Subcutaneous abdominal adipose tissue (tissue), 5 donors: Measurements from ENCODE around the gene ARPIN.

ENCODE experiments used
- H3K27ac ChIP-seq: one replicate; pipeline ENCODE4 v1.7.0; 2013; ENCODE audit warnings: low read depth, mild to moderate bottlenecking, inconsistent platforms, low read length, moderate library complexity
- H3K27me3 ChIP-seq, 5 donors: one replicate each; pipeline ENCODE4 v1.7.0; 2013; ENCODE audit warnings: low read length in 5 of 5, inconsistent platforms in 1 of 5; ENCODE audit not compliant: control insufficient read depth in 5 of 5, insufficient read depth in 4 of 5
- H3K36me3 ChIP-seq, 5 donors: one replicate each; pipeline ENCODE4 v1.7.0; 2013; ENCODE audit warnings: low read length in 5 of 5; ENCODE audit not compliant: control insufficient read depth in 5 of 5, insufficient read depth in 5 of 5
- H3K4me1 ChIP-seq, 5 donors: one replicate each; pipeline ENCODE4 v1.7.0; 2013; ENCODE audit warnings: low read length in 5 of 5, mild to moderate bottlenecking in 3 of 5, moderate library complexity in 1 of 5; ENCODE audit not compliant: control insufficient read depth in 5 of 5, insufficient read depth in 5 of 5
- H3K4me3 ChIP-seq, 5 donors: one replicate each; pipeline ENCODE4 v1.7.0; 2013; ENCODE audit warnings: low read length in 5 of 5, low read depth in 1 of 5
- H3K9ac ChIP-seq, 5 donors: one replicate each; pipeline ENCODE4 v1.7.0; 2013; ENCODE audit warnings: low read length in 5 of 5, mild to moderate bottlenecking in 4 of 5, moderate library complexity in 3 of 5
- H3K9me3 ChIP-seq, 5 donors: one replicate each; pipeline ENCODE4 v1.7.0; 2013; ENCODE audit warnings: low read length in 5 of 5; ENCODE audit not compliant: control insufficient read depth in 5 of 5
- donor health status: healthy.
- donor health status: healthy.
- donor health status: healthy.
- donor health status: healthy.
- donor health status: healthy.

The ARPIN gene

GRCh38 chr15:89910891-89911626 lies 1.7 kb downstream of the ARPIN start:
- Histone ChIP-seq H3K27ac (no peak overlapping the region), H3K27me3 (no peaks in the 10 kb centered on the region), H3K9ac (no peak overlapping the region), H3K36me3 (peaks cover 0 to 36% (median 25%) of the 10 kb centered on the region in 5 donors), H3K4me3 (no peak overlapping the region), H3K4me1 (peaks cover 0 to 24% (median 20%) of the 10 kb centered on the region in 5 donors), H3K9me3 (no peaks in the 10 kb centered on the region)

GRCh38 chr15:89909611-89910010 lies 3.1 kb downstream of the ARPIN start:
- Histone ChIP-seq H3K27ac (no peak overlapping the region), H3K27me3 (no peaks in the 10 kb centered on the region), H3K9ac (peak overlapping the region in 1 of 5 donors; percentile 56), H3K9me3 (no peaks in the 10 kb centered on the region), H3K4me1 (peaks cover 0 to 24% (median 20%) of the 10 kb centered on the region in 5 donors), H3K36me3 (peaks cover 0 to 50% (median 34%) of the 10 kb centered on the region in 5 donors), H3K4me3 (no peak overlapping the region)

GRCh38 chr15:89908226-89908625 lies 4.5 kb downstream of the ARPIN start:
- peaks cover 0 to 22% (median 19%) of the 10 kb centered on the region in 5 donors for H3K4me1 ChIP-seq
- H3K36me3 ChIP-seq: peaks cover 0 to 64% (median 47%) of the 10 kb centered on the region in 5 donors
- no peak overlapping the region for H3K9ac ChIP-seq
- H3K4me3 ChIP-seq: no peak overlapping the region
- no peaks in the 10 kb centered on the region for H3K27me3 ChIP-seq
- no peaks in the 10 kb centered on the region for H3K9me3 ChIP-seq
- H3K27ac ChIP-seq: no peak overlapping the region

GRCh38 chr15:89907289-89907688 lies 5.5 kb downstream of the ARPIN start:
- Histone ChIP-seq H3K36me3 (peaks cover 0 to 73% (median 54%) of the 10 kb centered on the region in 5 donors), H3K9me3 (no peaks in the 10 kb centered on the region), H3K9ac (no peak overlapping the region), H3K27me3 (no peaks in the 10 kb centered on the region), H3K4me3 (no peak overlapping the region), H3K4me1 (peaks cover 0 to 17% (median 14%) of the 10 kb centered on the region in 5 donors), H3K27ac (no peak overlapping the region)

GRCh38 chr15:89905846-89906378 lies 6.8 kb downstream of the ARPIN start:
- Histone ChIP-seq H3K4me3 (no peak overlapping the region), H3K27ac (no peak overlapping the region), H3K9ac (no peak overlapping the region), H3K4me1 (peaks cover 0 to 7% (median 3%) of the 10 kb centered on the region in 5 donors), H3K36me3 (peaks cover 0 to 85% (median 66%) of the 10 kb centered on the region in 5 donors), H3K27me3 (no peaks in the 10 kb centered on the region), H3K9me3 (no peaks in the 10 kb centered on the region)

GRCh38 chr15:89904519-89904918 lies 8.2 kb downstream of the ARPIN start:
- Histone ChIP-seq H3K27me3 (no peaks in the 10 kb centered on the region), H3K27ac (no peak overlapping the region), H3K36me3 (peaks cover 5 to 84% (median 66%) of the 10 kb centered on the region in 5 donors), H3K9ac (no peak overlapping the region), H3K4me1 (peaks cover 0 to 2% (median 0%) of the 10 kb centered on the region in 5 donors), H3K9me3 (no peaks in the 10 kb centered on the region), H3K4me3 (no peak overlapping the region)

- Histone ChIP-seq H3K9me3 (no peaks in the 10 kb centered on the region), H3K4me1 (peaks cover 0 to 6% (median 0%) of the 10 kb centered on the region in 5 donors), H3K36me3 (peaks cover 5 to 78% (median 59%) of the 10 kb centered on the region in 5 donors), H3K27me3 (no peaks in the 10 kb centered on the region), H3K4me3 (no peak overlapping the region), H3K27ac (no peak overlapping the region), H3K9ac (no peak overlapping the region)
These were observed 9.0 kb downstream of the ARPIN start for GRCh38 chr15:89903858-89904130.

- Histone ChIP-seq H3K4me3 (no peak overlapping the region), H3K9ac (no peak overlapping the region), H3K9me3 (no peaks in the 10 kb centered on the region), H3K27me3 (no peaks in the 10 kb centered on the region), H3K27ac (no peak overlapping the region), H3K4me1 (peaks cover 0 to 6% (median 0%) of the 10 kb centered on the region in 5 donors), H3K36me3 (peaks cover 5 to 76% (median 59%) of the 10 kb centered on the region in 5 donors)
These were observed 9.5 kb downstream of the ARPIN start for GRCh38 chr15:89903015-89903857.

GRCh38 chr15:89900849-89901248 lies 11.9 kb downstream of the ARPIN start:
- Histone ChIP-seq H3K4me3 (no peak overlapping the region), H3K4me1 (peaks cover 0 to 6% (median 0%) of the 10 kb centered on the region in 5 donors), H3K9me3 (no peaks in the 10 kb centered on the region), H3K27ac (no peak overlapping the region), H3K36me3 (peaks cover 5 to 57% (median 45%) of the 10 kb centered on the region in 5 donors), H3K9ac (no peak overlapping the region), H3K27me3 (no peaks in the 10 kb centered on the region)
